Parathyroid adenoma (tissue), 2 donors: ENCODE data around the gene SHOC2.

Experiments used
- H2AFZ ChIP-seq: fragments of 300-600 bp; sonication (generic); one replicate; pipeline ENCODE4 v1.7.0; 2017; ENCODE audit warnings: antibody characterized with exemption, mild to moderate bottlenecking
- H3K27ac ChIP-seq: fragments of 300-600 bp; sonication (generic); one replicate; pipeline ENCODE4 v1.7.0; 2017
- H3K27me3 ChIP-seq: fragments of 300-600 bp; sonication (generic); one replicate; pipeline ENCODE4 v1.7.0; 2017; ENCODE audit warnings: low read length; ENCODE audit not compliant: control insufficient read depth, insufficient read depth
- H3K36me3 ChIP-seq: fragments of 300-600 bp; sonication (generic); one replicate; pipeline ENCODE4 v1.7.0; 2017; ENCODE audit warnings: low read length; ENCODE audit not compliant: control insufficient read depth, insufficient read depth
- H3K4me1 ChIP-seq: fragments of 300-600 bp; sonication (generic); one replicate; pipeline ENCODE4 v1.7.0; 2017; ENCODE audit warnings: control low read depth
- H3K4me2 ChIP-seq: fragments of 300-600 bp; sonication (generic); one replicate; pipeline ENCODE4 v1.7.0; 2017; ENCODE audit warnings: low read length
- H3K4me3 ChIP-seq: fragments of 300-600 bp; sonication (generic); one replicate; pipeline ENCODE4 v1.7.0; 2017; ENCODE audit warnings: low read depth, low read length
- H3K79me2 ChIP-seq: fragments of 300-600 bp; sonication (generic); one replicate; pipeline ENCODE4 v1.7.0; 2017; ENCODE audit warnings: control low read depth
- H3K9ac ChIP-seq: fragments of 300-600 bp; sonication (generic); one replicate; pipeline ENCODE4 v1.7.0; 2017; ENCODE audit warnings: mild to moderate bottlenecking
- H3K9me3 ChIP-seq: fragments of 300-600 bp; sonication (generic); one replicate; pipeline ENCODE4 v1.7.0; 2017; ENCODE audit warnings: low read length; ENCODE audit not compliant: control insufficient read depth
- TF ChIP-seq, protein P1 (sequence below): fragments of 300-600 bp; sonication (generic); IDR thresholded peaks from one replicate; pipeline ENCODE4 v1.7.0; 2017; ENCODE audit warnings: antibody characterized with exemption, mild to moderate bottlenecking
- donor health status: primary hyperparathyroidism.

Gene SHOC2

DNA sequence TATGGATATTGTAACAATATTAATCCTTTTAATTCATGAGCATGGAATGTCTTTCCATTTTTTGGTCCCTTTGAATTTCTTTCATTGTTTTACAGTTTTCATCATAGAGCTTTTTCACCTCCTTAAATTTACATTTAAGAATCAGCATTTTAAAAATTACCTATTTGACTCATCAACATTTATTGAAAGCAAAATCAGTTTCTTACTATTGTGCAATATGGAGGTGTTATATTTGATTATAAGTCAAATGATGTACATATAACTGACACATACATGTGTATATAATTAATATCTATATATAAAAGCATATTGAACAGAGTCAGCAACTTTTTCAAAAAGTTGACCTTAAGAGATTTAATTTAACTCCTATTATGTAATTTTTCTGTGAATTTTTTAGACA, 52.2 kb downstream of the SHOC2 start:
- Histone ChIP-seq H3K4me2 (no peak overlapping the region), H3K4me3 (no peak overlapping the region), H3K27ac (no peak overlapping the region), H3K27me3 (no peaks in the 10 kb centered on the region), H3K36me3 (no peaks in the 10 kb centered on the region), H2AFZ (no peak overlapping the region), H3K79me2 (peaks cover 26% of the 10 kb centered on the region), H3K4me1 (no peaks in the 10 kb centered on the region), H3K9ac (no peak overlapping the region), H3K9me3 (no peaks in the 10 kb centered on the region)
- TF ChIP-seq, protein P1, sequence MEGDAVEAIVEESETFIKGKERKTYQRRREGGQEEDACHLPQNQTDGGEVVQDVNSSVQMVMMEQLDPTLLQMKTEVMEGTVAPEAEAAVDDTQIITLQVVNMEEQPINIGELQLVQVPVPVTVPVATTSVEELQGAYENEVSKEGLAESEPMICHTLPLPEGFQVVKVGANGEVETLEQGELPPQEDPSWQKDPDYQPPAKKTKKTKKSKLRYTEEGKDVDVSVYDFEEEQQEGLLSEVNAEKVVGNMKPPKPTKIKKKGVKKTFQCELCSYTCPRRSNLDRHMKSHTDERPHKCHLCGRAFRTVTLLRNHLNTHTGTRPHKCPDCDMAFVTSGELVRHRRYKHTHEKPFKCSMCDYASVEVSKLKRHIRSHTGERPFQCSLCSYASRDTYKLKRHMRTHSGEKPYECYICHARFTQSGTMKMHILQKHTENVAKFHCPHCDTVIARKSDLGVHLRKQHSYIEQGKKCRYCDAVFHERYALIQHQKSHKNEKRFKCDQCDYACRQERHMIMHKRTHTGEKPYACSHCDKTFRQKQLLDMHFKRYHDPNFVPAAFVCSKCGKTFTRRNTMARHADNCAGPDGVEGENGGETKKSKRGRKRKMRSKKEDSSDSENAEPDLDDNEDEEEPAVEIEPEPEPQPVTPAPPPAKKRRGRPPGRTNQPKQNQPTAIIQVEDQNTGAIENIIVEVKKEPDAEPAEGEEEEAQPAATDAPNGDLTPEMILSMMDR, result no peak

- Histone ChIP-seq H3K9me3 (no peaks in the 10 kb centered on the region), H3K27me3 (no peaks in the 10 kb centered on the region), H3K79me2 (peaks cover 33% of the 10 kb centered on the region), H3K9ac (no peak overlapping the region), H3K27ac (no peak overlapping the region), H2AFZ (no peak overlapping the region), H3K4me2 (no peak overlapping the region), H3K4me3 (no peak overlapping the region), H3K36me3 (no peaks in the 10 kb centered on the region), H3K4me1 (no peaks in the 10 kb centered on the region)
- TF ChIP-seq, protein P1, result no peak
These were observed 53.1 kb downstream of the SHOC2 start for GRCh38 chr10:110972231-110973134.

GRCh38 chr10:110973400-110973799, 54.0 kb downstream of the SHOC2 start:
- Histone ChIP-seq H3K9ac (no peak overlapping the region), H3K36me3 (no peaks in the 10 kb centered on the region), H3K4me2 (no peak overlapping the region), H3K27ac (no peak overlapping the region), H3K4me3 (no peak overlapping the region), H2AFZ (no peak overlapping the region), H3K27me3 (no peaks in the 10 kb centered on the region), H3K4me1 (peaks cover 4% of the 10 kb centered on the region), H3K9me3 (no peaks in the 10 kb centered on the region), H3K79me2 (peaks cover 40% of the 10 kb centered on the region)
- TF ChIP-seq, protein P1, result no peak

GRCh38 chr10:110976577-110976976, 57.2 kb downstream of the SHOC2 start:
- Histone ChIP-seq H3K4me1 (peaks cover 4% of the 10 kb centered on the region), H3K4me3 (no peak overlapping the region), H3K9ac (no peak overlapping the region), H3K4me2 (no peak overlapping the region), H3K27ac (no peak overlapping the region), H3K27me3 (no peaks in the 10 kb centered on the region), H3K79me2 (peaks cover 40% of the 10 kb centered on the region), H2AFZ (no peak overlapping the region), H3K36me3 (no peaks in the 10 kb centered on the region), H3K9me3 (no peaks in the 10 kb centered on the region)
- TF ChIP-seq, protein P1, result no peak

DNA sequence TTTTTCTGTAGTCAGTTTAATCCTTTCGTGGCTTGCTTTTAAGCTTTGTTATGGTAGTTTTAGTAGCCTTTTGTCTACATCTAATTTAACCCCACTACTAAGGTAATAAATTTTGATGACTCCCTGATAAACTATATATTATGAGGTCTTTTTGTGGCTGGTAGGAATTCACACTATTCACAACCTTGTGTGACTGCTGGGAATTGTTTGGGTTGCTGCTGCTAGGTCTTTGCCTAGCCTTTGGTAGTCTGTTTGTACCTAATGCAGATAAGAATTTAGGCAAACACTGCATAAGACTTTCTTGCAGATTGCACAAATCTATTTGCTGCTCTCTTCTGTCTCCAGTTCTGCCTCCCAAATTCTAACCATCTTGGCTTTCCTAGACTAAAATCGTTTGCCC, 58.3 kb downstream of the SHOC2 start:
- H3K4me2 ChIP-seq, result no peak overlapping the region
- no peak overlapping the region for H3K9ac ChIP-seq
- no peak overlapping the region for H3K27ac ChIP-seq
- peaks cover 4% of the 10 kb centered on the region for H3K4me1 ChIP-seq
- H2AFZ ChIP-seq, result no peak overlapping the region
- peaks cover 39% of the 10 kb centered on the region for H3K79me2 ChIP-seq
- H3K4me3 ChIP-seq, result no peak overlapping the region
- H3K27me3 ChIP-seq, result no peaks in the 10 kb centered on the region
- no peaks in the 10 kb centered on the region for H3K36me3 ChIP-seq
- H3K9me3 ChIP-seq, result no peaks in the 10 kb centered on the region
- TF ChIP-seq, protein P1, result no peak
